Liver (tissue), 9 donors: Measurements from ENCODE around the gene MAPKAPK2. TPM values are rescaled to one million over a fixed set of nuclear protein-coding genes. Genes with fewer than 3 reads are reported as not detected.

Experiments
- DNase-seq: peaks from one replicate; pipeline ENCODE4 v3.0.0-alpha.2; 2017; ENCODE audit warnings: low spot score
- H3K27ac ChIP-seq, 2 donors: one replicate each; pipeline ENCODE4 v1.7.0; 2013; ENCODE audit warnings: inconsistent platforms in 2 of 2, low read length in 2 of 2, control low read depth in 1 of 2, low read depth in 1 of 2, mild to moderate bottlenecking in 1 of 2
- H3K27me3 ChIP-seq, 4 donors: one replicate each; pipeline versions ENCODE4 v1.6.1 to v1.7.0; 2013; ENCODE audit warnings: low read length in 3 of 4, inconsistent platforms in 1 of 4, mild to moderate bottlenecking in 1 of 4, moderate library complexity in 1 of 4; ENCODE audit not compliant: control insufficient read depth in 4 of 4, insufficient read depth in 4 of 4
- H3K36me3 ChIP-seq, 4 donors: one replicate each; pipeline versions ENCODE4 v1.6.1 to v1.7.0; 2013; ENCODE audit warnings: low read length in 3 of 4, mild to moderate bottlenecking in 3 of 4, low read depth in 1 of 4, moderate library complexity in 1 of 4; ENCODE audit not compliant: control insufficient read depth in 4 of 4, insufficient read depth in 3 of 4
- H3K4me1 ChIP-seq, 4 donors: one replicate each; pipeline versions ENCODE4 v1.6.1 to v1.7.0; 2013; ENCODE audit warnings: low read length in 3 of 4, mild to moderate bottlenecking in 3 of 4, moderate library complexity in 1 of 4; ENCODE audit not compliant: control insufficient read depth in 4 of 4, insufficient read depth in 4 of 4
- H3K4me3 ChIP-seq, 3 donors: one replicate each; pipeline versions ENCODE4 v1.6.1 to v1.7.0; 2013; ENCODE audit warnings: low read length in 3 of 3, control low read depth in 1 of 3, low read depth in 1 of 3, mild to moderate bottlenecking in 1 of 3
- H3K9ac ChIP-seq, 2 donors: one replicate each; pipeline ENCODE4 v1.7.0; 2013; ENCODE audit warnings: low read length in 2 of 2, mild to moderate bottlenecking in 2 of 2, moderate library complexity in 2 of 2, control low read depth in 1 of 2, low read depth in 1 of 2
- H3K9me3 ChIP-seq, 4 donors: one replicate each; pipeline versions ENCODE4 v1.6.1 to v1.7.0; 2013; ENCODE audit warnings: low read length in 3 of 4; ENCODE audit not compliant: control insufficient read depth in 4 of 4
- FOXA1 ChIP-seq: IDR thresholded peaks from 2 replicates; pipeline ENCODE4 v1.6.1; 2016; ENCODE audit warnings: antibody characterized with exemption
- FOXA2 ChIP-seq: IDR thresholded peaks from 2 replicates; pipeline ENCODE4 v1.6.1; 2016; ENCODE audit warnings: antibody characterized with exemption
- HNF4A ChIP-seq, 2 donors: conservative IDR thresholded peaks; 2 replicates each; pipeline ENCODE4 v1.6.1; 2016; ENCODE audit warnings: antibody characterized with exemption in 2 of 2, mild to moderate bottlenecking in 2 of 2
- HNF4G ChIP-seq: IDR thresholded peaks from 2 replicates; pipeline ENCODE4 v1.6.1; 2016; ENCODE audit warnings: antibody characterized with exemption
- JUND ChIP-seq, 2 donors: IDR thresholded peaks; 2 replicates each; pipeline ENCODE4 v1.6.1; 2016; ENCODE audit warnings: antibody characterized with exemption in 2 of 2
- NR2F2 ChIP-seq: IDR thresholded peaks from 2 replicates; pipeline ENCODE4 v1.6.1; 2016; ENCODE audit warnings: antibody characterized with exemption
- RAD21 ChIP-seq, 2 donors: IDR thresholded peaks; 2 replicates each; pipeline ENCODE4 v1.6.1; 2016; ENCODE audit warnings: antibody characterized with exemption in 2 of 2, mild to moderate bottlenecking in 2 of 2
- RXRA ChIP-seq, 2 donors: IDR thresholded peaks; 2 replicates each; pipeline ENCODE4 v1.6.1; 2017 to 2018; ENCODE audit warnings: antibody characterized with exemption in 2 of 2, mild to moderate bottlenecking in 1 of 2
- SP1 ChIP-seq: IDR thresholded peaks from 2 replicates; pipeline ENCODE4 v1.6.1; 2018; ENCODE audit warnings: antibody characterized with exemption, mild to moderate bottlenecking
- TAF1 ChIP-seq: conservative IDR thresholded peaks from 2 replicates; pipeline ENCODE4 v1.6.1; 2016; ENCODE audit warnings: antibody characterized with exemption, mild to moderate bottlenecking
- YY1 ChIP-seq: IDR thresholded peaks from 2 replicates; pipeline ENCODE4 v1.6.1; 2016; ENCODE audit warnings: antibody characterized with exemption, mild to moderate bottlenecking
- WGBS: extraction: QIAGEN DNeasy Blood & Tissue Kit; methylation state at CpG from one replicate; pipeline ENCODE4 v1.1.7; 2013; 5-methylcytosine and 5-hydroxymethylcytosine counted together
- polyA plus RNA-seq, 2 donors: library from polyadenylated mRNA; stranded (reverse) in 1 of 2; unstranded in 1 of 2; fragments of 200-250 nt in 1 of 2; fragments of >200 nt in 1 of 2; fragmentation: Nextera tagmentation in 1 of 2; extraction: Ambion mirVana in 1 of 2; gene quantifications; one replicate each; pipeline versions ENCODE4 v1.2.1 to v1.2.3, GENCODE V29; 2013 to 2015
- total RNA-seq, 2 donors: library from RNA; depleted of rRNA; stranded (reverse); fragments of >200 nt; gene quantifications; one replicate each; pipeline ENCODE4 v1.2.3, GENCODE V29; 2014
- TF ChIP-seq, protein P1 (sequence below): IDR thresholded peaks from 2 replicates; pipeline ENCODE4 v1.6.1; 2016; ENCODE audit warnings: antibody characterized with exemption
- TF ChIP-seq, protein P2 (sequence below): IDR thresholded peaks from 2 replicates; pipeline ENCODE4 v1.6.1; 2016; ENCODE audit warnings: antibody characterized with exemption
- TF ChIP-seq, protein P3 (sequence below): IDR thresholded peaks from 2 replicates; pipeline ENCODE4 v1.6.1; 2016; ENCODE audit warnings: antibody characterized with exemption
- TF ChIP-seq, protein P4 (sequence below): fragments of 150-350 bp; IDR thresholded peaks from 2 replicates; pipeline ENCODE4 v1.5.1; 2017; ENCODE audit warnings: improper control_type of control experiment, low read depth, low read length; ENCODE audit not compliant: missing input control
- TF ChIP-seq, protein P5 (sequence below): IDR thresholded peaks from 2 replicates; pipeline ENCODE4 v1.6.1; 2016; ENCODE audit warnings: antibody characterized with exemption, mild to moderate bottlenecking
- donor health status: healthy.
- donor health status: healthy.
- donor health status: healthy.
- donor health status: healthy.
- donor health status: healthy.

MAPKAPK2 gene
- total and polyA plus RNA-seq, 4 donors = 7.5 to 24.5 (median 14.7) TPM

DNA sequence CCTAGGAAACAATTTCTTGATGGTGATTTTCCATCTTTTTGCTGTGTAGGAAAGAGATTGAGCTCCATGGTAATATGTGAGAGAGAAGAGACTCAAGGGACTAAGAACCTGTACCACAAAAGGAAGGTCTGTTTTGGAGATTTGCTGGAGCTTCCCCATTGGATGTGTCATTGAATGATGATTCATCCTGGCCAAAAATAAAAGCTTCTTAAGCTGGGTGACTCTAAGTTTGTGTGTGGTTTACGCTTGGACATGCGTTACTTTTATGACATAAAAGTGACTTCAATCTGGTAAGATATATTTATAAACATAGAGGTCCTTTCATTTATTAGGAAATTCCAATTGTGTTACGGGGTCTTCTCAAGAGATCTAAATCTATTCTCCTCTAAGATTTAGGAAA is 68.4 kb downstream of the MAPKAPK2 start:
- TF ChIP-seq FOXA2 (no peak), SP1 (no peak), FOXA1 (no peak), HNF4A (conservative IDR thresholded peaks at IDR 0.05) (no peak), HNF4G (no peak), YY1 (no peak), TAF1 (no peak)
- TF ChIP-seq, protein P1, sequence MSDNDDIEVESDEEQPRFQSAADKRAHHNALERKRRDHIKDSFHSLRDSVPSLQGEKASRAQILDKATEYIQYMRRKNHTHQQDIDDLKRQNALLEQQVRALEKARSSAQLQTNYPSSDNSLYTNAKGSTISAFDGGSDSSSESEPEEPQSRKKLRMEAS = no peak
- TF ChIP-seq, protein P2, sequence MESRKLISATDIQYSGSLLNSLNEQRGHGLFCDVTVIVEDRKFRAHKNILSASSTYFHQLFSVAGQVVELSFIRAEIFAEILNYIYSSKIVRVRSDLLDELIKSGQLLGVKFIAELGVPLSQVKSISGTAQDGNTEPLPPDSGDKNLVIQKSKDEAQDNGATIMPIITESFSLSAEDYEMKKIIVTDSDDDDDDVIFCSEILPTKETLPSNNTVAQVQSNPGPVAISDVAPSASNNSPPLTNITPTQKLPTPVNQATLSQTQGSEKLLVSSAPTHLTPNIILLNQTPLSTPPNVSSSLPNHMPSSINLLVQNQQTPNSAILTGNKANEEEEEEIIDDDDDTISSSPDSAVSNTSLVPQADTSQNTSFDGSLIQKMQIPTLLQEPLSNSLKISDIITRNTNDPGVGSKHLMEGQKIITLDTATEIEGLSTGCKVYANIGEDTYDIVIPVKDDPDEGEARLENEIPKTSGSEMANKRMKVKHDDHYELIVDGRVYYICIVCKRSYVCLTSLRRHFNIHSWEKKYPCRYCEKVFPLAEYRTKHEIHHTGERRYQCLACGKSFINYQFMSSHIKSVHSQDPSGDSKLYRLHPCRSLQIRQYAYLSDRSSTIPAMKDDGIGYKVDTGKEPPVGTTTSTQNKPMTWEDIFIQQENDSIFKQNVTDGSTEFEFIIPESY = no peak
- TF ChIP-seq, protein P3, sequence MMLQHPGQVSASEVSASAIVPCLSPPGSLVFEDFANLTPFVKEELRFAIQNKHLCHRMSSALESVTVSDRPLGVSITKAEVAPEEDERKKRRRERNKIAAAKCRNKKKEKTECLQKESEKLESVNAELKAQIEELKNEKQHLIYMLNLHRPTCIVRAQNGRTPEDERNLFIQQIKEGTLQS = no peak
- TF ChIP-seq, protein P4, sequence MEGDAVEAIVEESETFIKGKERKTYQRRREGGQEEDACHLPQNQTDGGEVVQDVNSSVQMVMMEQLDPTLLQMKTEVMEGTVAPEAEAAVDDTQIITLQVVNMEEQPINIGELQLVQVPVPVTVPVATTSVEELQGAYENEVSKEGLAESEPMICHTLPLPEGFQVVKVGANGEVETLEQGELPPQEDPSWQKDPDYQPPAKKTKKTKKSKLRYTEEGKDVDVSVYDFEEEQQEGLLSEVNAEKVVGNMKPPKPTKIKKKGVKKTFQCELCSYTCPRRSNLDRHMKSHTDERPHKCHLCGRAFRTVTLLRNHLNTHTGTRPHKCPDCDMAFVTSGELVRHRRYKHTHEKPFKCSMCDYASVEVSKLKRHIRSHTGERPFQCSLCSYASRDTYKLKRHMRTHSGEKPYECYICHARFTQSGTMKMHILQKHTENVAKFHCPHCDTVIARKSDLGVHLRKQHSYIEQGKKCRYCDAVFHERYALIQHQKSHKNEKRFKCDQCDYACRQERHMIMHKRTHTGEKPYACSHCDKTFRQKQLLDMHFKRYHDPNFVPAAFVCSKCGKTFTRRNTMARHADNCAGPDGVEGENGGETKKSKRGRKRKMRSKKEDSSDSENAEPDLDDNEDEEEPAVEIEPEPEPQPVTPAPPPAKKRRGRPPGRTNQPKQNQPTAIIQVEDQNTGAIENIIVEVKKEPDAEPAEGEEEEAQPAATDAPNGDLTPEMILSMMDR = no peak
- TF ChIP-seq, protein P5, sequence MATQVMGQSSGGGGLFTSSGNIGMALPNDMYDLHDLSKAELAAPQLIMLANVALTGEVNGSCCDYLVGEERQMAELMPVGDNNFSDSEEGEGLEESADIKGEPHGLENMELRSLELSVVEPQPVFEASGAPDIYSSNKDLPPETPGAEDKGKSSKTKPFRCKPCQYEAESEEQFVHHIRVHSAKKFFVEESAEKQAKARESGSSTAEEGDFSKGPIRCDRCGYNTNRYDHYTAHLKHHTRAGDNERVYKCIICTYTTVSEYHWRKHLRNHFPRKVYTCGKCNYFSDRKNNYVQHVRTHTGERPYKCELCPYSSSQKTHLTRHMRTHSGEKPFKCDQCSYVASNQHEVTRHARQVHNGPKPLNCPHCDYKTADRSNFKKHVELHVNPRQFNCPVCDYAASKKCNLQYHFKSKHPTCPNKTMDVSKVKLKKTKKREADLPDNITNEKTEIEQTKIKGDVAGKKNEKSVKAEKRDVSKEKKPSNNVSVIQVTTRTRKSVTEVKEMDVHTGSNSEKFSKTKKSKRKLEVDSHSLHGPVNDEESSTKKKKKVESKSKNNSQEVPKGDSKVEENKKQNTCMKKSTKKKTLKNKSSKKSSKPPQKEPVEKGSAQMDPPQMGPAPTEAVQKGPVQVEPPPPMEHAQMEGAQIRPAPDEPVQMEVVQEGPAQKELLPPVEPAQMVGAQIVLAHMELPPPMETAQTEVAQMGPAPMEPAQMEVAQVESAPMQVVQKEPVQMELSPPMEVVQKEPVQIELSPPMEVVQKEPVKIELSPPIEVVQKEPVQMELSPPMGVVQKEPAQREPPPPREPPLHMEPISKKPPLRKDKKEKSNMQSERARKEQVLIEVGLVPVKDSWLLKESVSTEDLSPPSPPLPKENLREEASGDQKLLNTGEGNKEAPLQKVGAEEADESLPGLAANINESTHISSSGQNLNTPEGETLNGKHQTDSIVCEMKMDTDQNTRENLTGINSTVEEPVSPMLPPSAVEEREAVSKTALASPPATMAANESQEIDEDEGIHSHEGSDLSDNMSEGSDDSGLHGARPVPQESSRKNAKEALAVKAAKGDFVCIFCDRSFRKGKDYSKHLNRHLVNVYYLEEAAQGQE = no peak
- Histone ChIP-seq H3K27me3 (no peaks in the 10 kb centered on the region), H3K4me1 (no peaks in the 10 kb centered on the region), H3K4me3 (no peak overlapping the region), H3K9me3 (no peaks in the 10 kb centered on the region), H3K9ac (no peak overlapping the region), H3K36me3 (no peaks in the 10 kb centered on the region), H3K27ac (no peak overlapping the region)
- WGBS = 96% methylated on average over 3 of the region's 3 CpGs
- DNase-seq = no peak

DNA sequence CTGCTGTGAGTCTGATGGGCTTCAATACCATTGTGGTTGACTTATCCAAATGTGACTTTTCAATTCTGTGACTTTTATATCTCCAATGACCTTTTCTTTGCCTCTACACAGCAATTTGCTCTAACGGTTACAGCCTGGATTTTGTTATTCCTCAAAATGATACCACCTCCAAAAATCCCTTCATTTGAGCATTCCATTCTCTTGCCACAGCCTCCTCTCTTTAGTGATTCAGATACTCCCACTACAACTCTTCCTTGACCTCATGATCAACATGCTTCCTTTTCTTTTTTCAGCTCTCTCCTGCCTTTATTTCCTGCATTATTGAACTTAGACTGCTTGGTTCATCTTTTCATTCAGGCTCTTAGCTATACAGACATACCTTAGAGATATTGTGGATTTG is 69.3 kb downstream of the MAPKAPK2 start:
- Histone ChIP-seq H3K36me3 (no peaks in the 10 kb centered on the region), H3K4me1 (no peaks in the 10 kb centered on the region), H3K4me3 (no peak overlapping the region), H3K27me3 (no peaks in the 10 kb centered on the region), H3K9me3 (no peaks in the 10 kb centered on the region), H3K9ac (no peak overlapping the region), H3K27ac (no peak overlapping the region)
- DNase-seq = no peak
- WGBS = 83% methylated on average over 1 of the region's 1 CpG
- TF ChIP-seq HNF4A (conservative IDR thresholded peaks at IDR 0.05) (no peak), NR2F2 (no peak), JUND (IDR thresholded peaks at IDR 0.05) (no peak), TAF1 (no peak), SP1 (no peak), RAD21 (IDR thresholded peaks at IDR 0.05) (no peak), RXRA (IDR thresholded peaks at IDR 0.05) (no peak), HNF4G (no peak)
- TF ChIP-seq, protein P4 = no peak
- TF ChIP-seq, protein P2 = no peak
- TF ChIP-seq, protein P5 = no peak
